H9 (cell line): Measurements from ENCODE around the gene DCDC2C. TPM values are rescaled to one million over a fixed set of nuclear protein-coding genes. Genes with fewer than 3 reads are reported as not detected.
A peak's percentile ranks its signal among the peaks of the same experiment; 100 is the strongest.

Experiments
- DNase-seq: peaks from one replicate; pipeline ENCODE4 v3.0.0-alpha.2; 2017
- H2AFZ ChIP-seq: one replicate; pipeline ENCODE4 v1.6.1; 2013; ENCODE audit warnings: mild to moderate bottlenecking, low read length, control low read depth, moderate library complexity
- H2AK5ac ChIP-seq: 2 replicates; pipeline ENCODE4 v1.6.1; 2013; ENCODE audit warnings: low read length, control low read depth, mixed read lengths; ENCODE audit not compliant: insufficient read length
- H2BK120ac ChIP-seq: one replicate; pipeline ENCODE4 v1.6.1; 2013; ENCODE audit warnings: low read depth, mild to moderate bottlenecking, low read length, control low read depth, inconsistent platforms; ENCODE audit not compliant: poor library complexity, severe bottlenecking
- H2BK12ac ChIP-seq: 2 replicates; pipeline ENCODE4 v1.6.1; 2013; ENCODE audit warnings: low read length, control low read depth, mixed read lengths, low read depth; ENCODE audit not compliant: insufficient read length
- H2BK15ac ChIP-seq: 2 replicates; pipeline ENCODE4 v1.6.1; 2013; ENCODE audit warnings: low read depth, low read length, control low read depth
- H2BK20ac ChIP-seq: one replicate; pipeline ENCODE4 v1.6.1; 2013; ENCODE audit warnings: low read depth, mild to moderate bottlenecking, low read length, control low read depth, inconsistent platforms; ENCODE audit not compliant: poor library complexity, severe bottlenecking
- H2BK5ac ChIP-seq: 2 replicates; pipeline ENCODE4 v1.6.1; 2013; ENCODE audit warnings: low read length, control low read depth, mixed read lengths; ENCODE audit not compliant: insufficient read length
- H3K14ac ChIP-seq: 2 replicates; pipeline ENCODE4 v1.6.1; 2013; ENCODE audit warnings: low read length, control low read depth; ENCODE audit not compliant: insufficient read depth
- H3K18ac ChIP-seq: 2 replicates; pipeline ENCODE4 v1.6.1; 2013; ENCODE audit warnings: low read depth, mild to moderate bottlenecking, mixed read lengths, low read length, control low read depth; ENCODE audit not compliant: insufficient read length
- H3K23ac ChIP-seq: 2 replicates; pipeline ENCODE4 v1.6.1; 2013; ENCODE audit warnings: low read length, control low read depth, mixed read lengths, low read depth; ENCODE audit not compliant: insufficient read length
- H3K23me2 ChIP-seq: 2 replicates; pipeline ENCODE4 v1.6.1; 2013; ENCODE audit warnings: low read depth, mild to moderate bottlenecking, mixed read lengths, low read length, control low read depth; ENCODE audit not compliant: insufficient read length, poor library complexity, severe bottlenecking
- H3K27ac ChIP-seq: 2 replicates; pipeline ENCODE4 v1.5.1; 2013; ENCODE audit warnings: low read length, control low read depth, mixed read lengths, low read depth; ENCODE audit not compliant: insufficient read length
- H3K27me3 ChIP-seq: 2 replicates; pipeline ENCODE4 v1.6.1; 2013; ENCODE audit warnings: low read length, control low read depth, inconsistent platforms; ENCODE audit not compliant: insufficient read depth
- H3K4ac ChIP-seq: 2 replicates; pipeline ENCODE4 v1.6.1; 2013; ENCODE audit warnings: low read depth, mild to moderate bottlenecking, control low read depth, inconsistent platforms, low read length, moderate library complexity
- H3K4me1 ChIP-seq: 2 replicates; pipeline ENCODE4 v1.6.1; 2013; ENCODE audit warnings: low read length, control low read depth, inconsistent platforms; ENCODE audit not compliant: insufficient read depth
- H3K4me2 ChIP-seq: 2 replicates; pipeline ENCODE4 v1.6.1; 2013; ENCODE audit warnings: low read length, control low read depth, mixed read lengths; ENCODE audit not compliant: insufficient read length, insufficient read depth
- H3K56ac ChIP-seq: 2 replicates; pipeline ENCODE4 v1.6.1; 2013; ENCODE audit warnings: low read depth, mild to moderate bottlenecking, mixed read lengths, low read length, control low read depth; ENCODE audit not compliant: insufficient read length
- H3K79me1 ChIP-seq: 2 replicates; pipeline ENCODE4 v1.6.1; 2013; ENCODE audit warnings: low read depth, mild to moderate bottlenecking, moderate library complexity, low read length, control low read depth, inconsistent platforms; ENCODE audit not compliant: insufficient read depth, poor library complexity, severe bottlenecking
- H3K79me2 ChIP-seq: 2 replicates; pipeline ENCODE4 v1.6.1; 2013; ENCODE audit warnings: low read length, control low read depth, inconsistent platforms; ENCODE audit not compliant: insufficient read depth
- H3K9ac ChIP-seq: 2 replicates; pipeline ENCODE4 v1.6.1; 2013; ENCODE audit warnings: low read length, control low read depth, mixed read lengths; ENCODE audit not compliant: insufficient read length; ENCODE audit errors: extremely low read depth
- H3K9me3 ChIP-seq: one replicate; pipeline ENCODE4 v1.6.1; 2013; ENCODE audit warnings: low read depth, low read length, inconsistent platforms; ENCODE audit not compliant: control insufficient read depth
- H3T11ph ChIP-seq: one replicate; pipeline ENCODE4 v1.6.1; 2013; ENCODE audit warnings: mild to moderate bottlenecking, low read length, control low read depth, inconsistent platforms
- H4K20me1 ChIP-seq: one replicate; pipeline ENCODE4 v1.6.1; 2013; ENCODE audit not compliant: control insufficient read depth, insufficient read length, insufficient read depth
- H4K5ac ChIP-seq: 2 replicates; pipeline ENCODE4 v1.6.1; 2013; ENCODE audit warnings: low read depth, mild to moderate bottlenecking, mixed read lengths, low read length, control low read depth; ENCODE audit not compliant: insufficient read length
- H4K8ac ChIP-seq: replicated peaks from 2 replicates; pipeline ENCODE4 v1.6.1; 2013; ENCODE audit warnings: low read length, control low read depth, mixed read lengths, low read depth; ENCODE audit not compliant: insufficient read length
- H4K91ac ChIP-seq: 2 replicates; pipeline ENCODE4 v1.6.1; 2013; ENCODE audit warnings: low read depth, mild to moderate bottlenecking, moderate library complexity, mixed read lengths, low read length, control low read depth; ENCODE audit not compliant: insufficient read length
- H3K27ac Mint-ChIP-seq, 3 experiments: 2 replicates in 2 of 3; 3 replicates in 1 of 3; pipeline ENCODE4 v1.8.0; 2020 to 2021; ENCODE audit warnings: mixed read lengths in 3 of 3, mild to moderate bottlenecking in 1 of 3, moderate library complexity in 1 of 3
- H3K27me3 Mint-ChIP-seq: 2 replicates; pipeline ENCODE4 v1.8.0; 2021; ENCODE audit warnings: low read depth, mild to moderate bottlenecking, moderate library complexity, mixed read lengths
- H3K36me3 Mint-ChIP-seq, 3 experiments: 2 replicates in 2 of 3; 3 replicates in 1 of 3; pipeline ENCODE4 v1.8.0; 2020 to 2021; ENCODE audit warnings: low read depth in 3 of 3, mixed read lengths in 3 of 3; ENCODE audit not compliant: insufficient read depth in 1 of 3
- H3K4me1 Mint-ChIP-seq, 2 experiments: 2 replicates each; pipeline ENCODE4 v1.8.0; 2020; ENCODE audit warnings: mixed read lengths in 2 of 2
- H3K4me3 Mint-ChIP-seq, 2 experiments: 2 replicates in 1 of 2; 3 replicates in 1 of 2; pipeline ENCODE4 v1.8.0; 2020 to 2021; ENCODE audit warnings: mild to moderate bottlenecking in 2 of 2, mixed read lengths in 2 of 2, moderate library complexity in 1 of 2
- H3K9me3 Mint-ChIP-seq, 2 experiments: 2 replicates in 1 of 2; 3 replicates in 1 of 2; pipeline ENCODE4 v1.8.0; 2020; ENCODE audit warnings: mild to moderate bottlenecking in 2 of 2, mixed read lengths in 2 of 2, moderate library complexity in 1 of 2
- CTCF ChIP-seq: fragments of 200-600 bp; sonication (generic); conservative IDR thresholded peaks from 3 replicates; pipeline ENCODE4 v1.8.0; 2021; ENCODE audit warnings: antibody characterized with exemption, mild to moderate bottlenecking
- WGBS: extraction: QIAGEN DNeasy Blood & Tissue Kit; methylation state at CpG from one replicate; pipeline ENCODE4 v1.1.7; 2013; ENCODE audit warnings: missing lambda C conversion rate, low lambda C conversion rate, mixed read lengths; ENCODE audit not compliant: insufficient read length; ENCODE audit errors: extremely low coverage; 5-methylcytosine and 5-hydroxymethylcytosine counted together
- total RNA-seq: library from RNA; stranded (reverse); gene quantifications from 2 replicates; pipeline ENCODE4 v1.2.1, GENCODE V29; 2021

DCDC2C gene
- total RNA-seq, 1 experiment from 2014 or later = not detected

GRCh38 chr2:3664925-3665324 lies 38.5 kb upstream of the DCDC2C start:
- H2BK120ac ChIP-seq = no peak overlapping the region
- no peak for TF ChIP-seq CTCF
- H3K4me1 Mint-ChIP-seq = peaks cover 5 to 9% of the 10 kb centered on the region in 2 experiments; a peak in 3 of 4 replicates
- H3K27me3 ChIP-seq = no peaks in the 10 kb centered on the region
- H3K14ac ChIP-seq = no peak overlapping the region
- H3K4ac ChIP-seq = no peak overlapping the region
- no peaks in the 10 kb centered on the region for H3K36me3 Mint-ChIP-seq
- H3K27ac ChIP-seq = no peak overlapping the region
- H4K20me1 ChIP-seq = peaks cover 2% of the 10 kb centered on the region
- H3K79me1 ChIP-seq = no peaks in the 10 kb centered on the region
- no peaks in the 10 kb centered on the region for H3K79me2 ChIP-seq
- no peaks in the 10 kb centered on the region for H3K4me1 ChIP-seq
- no peak overlapping the region for H3K4me3 Mint-ChIP-seq
- no peak overlapping the region for H3K27ac Mint-ChIP-seq
- no CpG with 5 or more reads among the region's 8 CpGs for WGBS
- H4K91ac ChIP-seq = no peak overlapping the region
- H2BK12ac ChIP-seq = no peak overlapping the region
- H3K27me3 Mint-ChIP-seq = no peaks in the 10 kb centered on the region; the same call in none of the 2 replicates
- no peak overlapping the region for H2BK20ac ChIP-seq
- H3K23me2 ChIP-seq = no peaks in the 10 kb centered on the region
- H2AFZ ChIP-seq = no peak overlapping the region
- no peak overlapping the region for H3K9ac ChIP-seq
- H2BK5ac ChIP-seq = no peak overlapping the region
- no peak overlapping the region for H4K8ac ChIP-seq
- no peak overlapping the region for H2BK15ac ChIP-seq
- no peak overlapping the region for H4K5ac ChIP-seq
- H3K18ac ChIP-seq = no peak overlapping the region
- no peak overlapping the region for H3K23ac ChIP-seq
- H3K56ac ChIP-seq = no peak overlapping the region
- H3K4me2 ChIP-seq = no peak overlapping the region
- H3K9me3 ChIP-seq = no peaks in the 10 kb centered on the region
- no peak overlapping the region for H2AK5ac ChIP-seq
- H3T11ph ChIP-seq = no peak overlapping the region
- H3K9me3 Mint-ChIP-seq = no peaks in the 10 kb centered on the region; a peak in 2 of 5 replicates
- peak; percentile 25 for DNase-seq
